Hepatocyte (in vitro differentiated cells): Measurements from ENCODE around the gene FAM83E. TPM values are rescaled to one million over a fixed set of nuclear protein-coding genes. Genes with fewer than 3 reads are reported as not detected.

Source experiments
- DNase-seq: peaks from one replicate; pipeline ENCODE4 v3.0.0-alpha.2; 2016; ENCODE audit warnings: low spot score
- H2AFZ ChIP-seq: fragments of 200-600 bp; sonication (generic); 2 replicates; pipeline ENCODE4 v1.6.0; 2016; ENCODE audit warnings: antibody characterized with exemption, mild to moderate bottlenecking
- H3K27ac ChIP-seq: fragments of 200-600 bp; sonication (generic); 2 replicates; pipeline ENCODE4 v1.5.1; 2016; ENCODE audit warnings: mild to moderate bottlenecking
- H3K27me3 ChIP-seq: fragments of 200-600 bp; sonication (generic); 2 replicates; pipeline ENCODE4 v1.6.1; 2016
- H3K36me3 ChIP-seq: fragments of 200-600 bp; sonication (generic); replicated peaks from 2 replicates; pipeline ENCODE4 v1.5.1; 2016; ENCODE audit warnings: low read depth; ENCODE audit not compliant: insufficient read depth
- H3K4me1 ChIP-seq: fragments of 200-600 bp; sonication (generic); 2 replicates; pipeline ENCODE4 v1.5.1; 2016; ENCODE audit warnings: mild to moderate bottlenecking, moderate library complexity; ENCODE audit not compliant: insufficient read depth
- H3K4me2 ChIP-seq: fragments of 200-600 bp; sonication (generic); 2 replicates; pipeline ENCODE4 v1.6.0; 2016
- H3K4me3 ChIP-seq: fragments of 200-600 bp; sonication (generic); 2 replicates; pipeline ENCODE4 v1.5.1; 2016; ENCODE audit warnings: mild to moderate bottlenecking
- H3K79me2 ChIP-seq: fragments of 200-600 bp; sonication (generic); 2 replicates; pipeline ENCODE4 v1.6.0; 2017; ENCODE audit warnings: mild to moderate bottlenecking
- H3K9me2 ChIP-seq: fragments of 200-600 bp; sonication (generic); replicated peaks from 2 replicates; pipeline ENCODE4 v1.6.0; 2017; ENCODE audit warnings: mild to moderate bottlenecking; ENCODE audit not compliant: insufficient read depth
- H3K9me3 ChIP-seq: fragments of 200-600 bp; sonication (generic); 2 replicates; pipeline ENCODE4 v1.5.1; 2016; ENCODE audit warnings: low read depth, mild to moderate bottlenecking
- H4K20me1 ChIP-seq: fragments of 200-600 bp; sonication (generic); 2 replicates; pipeline ENCODE4 v1.6.0; 2016; ENCODE audit warnings: mild to moderate bottlenecking; ENCODE audit not compliant: insufficient read depth, poor library complexity, severe bottlenecking
- EZH2 ChIP-seq: fragments of 200-600 bp; sonication (generic); IDR thresholded peaks from 2 replicates; pipeline ENCODE4 v1.6.1; 2016; ENCODE audit warnings: antibody characterized with exemption, mild to moderate bottlenecking, borderline replicate concordance
- EZH2phosphoT487 ChIP-seq: fragments of 200-600 bp; sonication (generic); IDR thresholded peaks from one replicate; pipeline ENCODE4 v1.6.1; 2018; ENCODE audit warnings: antibody characterized with exemption, mild to moderate bottlenecking, low read depth, moderate library complexity; ENCODE audit not compliant: unreplicated experiment, severe bottlenecking
- whole genome bisulfite sequencing: methylation state at CpG from one replicate; pipeline ENCODE4 v1.1.6; 2016; ENCODE audit warnings: low lambda C conversion rate; ENCODE audit errors: missing lambda C conversion rate; 5-methylcytosine and 5-hydroxymethylcytosine counted together
- polyA plus RNA-seq: library from polyadenylated mRNA; unstranded; fragments of >200 nt; fragmentation: Nextera tagmentation; extraction: Ambion mirVana; gene quantifications from 2 replicates; pipeline ENCODE4 v1.2.1, GENCODE V29; 2016
- total RNA-seq: library from RNA; depleted of rRNA; stranded (reverse); fragments of >200 nt; gene quantifications from 2 replicates; pipeline ENCODE4 v1.2.3, GENCODE V29; 2014
- TF ChIP-seq, protein P1 (sequence below): fragments of 200-600 bp; sonication (generic); IDR thresholded peaks from 2 replicates; pipeline ENCODE4 v1.5.1; 2016; ENCODE audit warnings: antibody characterized with exemption, mild to moderate bottlenecking; ENCODE audit not compliant: poor library complexity

Gene FAM83E
- 13.8 and 22.2 TPM in 2 replicates for total RNA-seq
- polyA plus RNA-seq = 12.4 and 16.1 TPM in 2 replicates

DNA sequence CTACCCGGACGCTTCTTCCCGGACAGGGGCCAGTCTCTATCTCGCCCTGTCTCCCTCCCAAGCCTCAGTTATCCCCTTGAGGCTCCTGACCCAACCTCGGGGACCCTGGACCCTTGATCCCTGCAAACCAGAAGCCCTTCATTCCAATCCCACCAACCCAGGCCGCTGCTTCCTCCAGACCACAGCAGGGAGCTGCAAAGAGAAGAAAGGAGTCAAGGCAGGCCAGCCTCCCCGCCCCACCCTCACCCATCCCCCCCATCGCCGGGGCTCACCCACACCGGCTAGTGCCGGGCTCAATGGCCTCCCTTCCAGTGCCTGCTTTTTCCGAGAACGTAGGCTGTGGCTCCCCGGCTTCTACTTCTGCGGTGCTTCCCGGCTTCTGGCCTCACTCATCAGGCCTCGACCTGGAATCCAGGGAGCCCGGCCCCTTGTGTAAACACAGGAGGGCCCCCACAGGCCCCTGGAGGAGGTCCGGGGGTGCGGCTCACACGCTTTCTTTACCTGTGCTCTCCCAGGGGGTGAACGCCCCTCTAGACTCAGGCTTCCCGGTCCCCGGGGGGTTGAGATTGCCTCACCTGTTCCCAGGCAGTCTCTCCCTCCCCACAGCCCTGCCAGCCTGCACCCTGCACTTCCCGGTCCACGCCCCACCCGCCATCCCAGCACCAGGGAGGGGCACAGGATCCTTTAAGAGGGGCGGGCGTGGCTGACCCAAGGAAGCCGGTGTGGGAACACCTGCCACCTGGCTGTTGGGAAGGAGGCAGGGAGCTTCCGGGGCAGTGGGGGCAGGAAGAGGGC, at the start of gene FAM83E:
FAM83E (minus strand) TSS at position 641 of the 795 bp plus-strand sequence. CDS start 1,704 bp downstream, outside the sequence.
- H3K4me3 ChIP-seq = no peak within 1 kb of the TSS
- H3K4me1 ChIP-seq = peaks cover 29% of the 10 kb centered on the region
- no peaks in the 10 kb centered on the region for H3K9me3 ChIP-seq
- WGBS = 55% methylated on average over 25 of the region's 31 CpGs
- no peak for TF ChIP-seq EZH2
- TF ChIP-seq, protein P1, sequence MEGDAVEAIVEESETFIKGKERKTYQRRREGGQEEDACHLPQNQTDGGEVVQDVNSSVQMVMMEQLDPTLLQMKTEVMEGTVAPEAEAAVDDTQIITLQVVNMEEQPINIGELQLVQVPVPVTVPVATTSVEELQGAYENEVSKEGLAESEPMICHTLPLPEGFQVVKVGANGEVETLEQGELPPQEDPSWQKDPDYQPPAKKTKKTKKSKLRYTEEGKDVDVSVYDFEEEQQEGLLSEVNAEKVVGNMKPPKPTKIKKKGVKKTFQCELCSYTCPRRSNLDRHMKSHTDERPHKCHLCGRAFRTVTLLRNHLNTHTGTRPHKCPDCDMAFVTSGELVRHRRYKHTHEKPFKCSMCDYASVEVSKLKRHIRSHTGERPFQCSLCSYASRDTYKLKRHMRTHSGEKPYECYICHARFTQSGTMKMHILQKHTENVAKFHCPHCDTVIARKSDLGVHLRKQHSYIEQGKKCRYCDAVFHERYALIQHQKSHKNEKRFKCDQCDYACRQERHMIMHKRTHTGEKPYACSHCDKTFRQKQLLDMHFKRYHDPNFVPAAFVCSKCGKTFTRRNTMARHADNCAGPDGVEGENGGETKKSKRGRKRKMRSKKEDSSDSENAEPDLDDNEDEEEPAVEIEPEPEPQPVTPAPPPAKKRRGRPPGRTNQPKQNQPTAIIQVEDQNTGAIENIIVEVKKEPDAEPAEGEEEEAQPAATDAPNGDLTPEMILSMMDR = no peak
- TF ChIP-seq EZH2phosphoT487 = no peak
- H2AFZ ChIP-seq = no peak within 1 kb of the TSS
- H3K27ac ChIP-seq = peak within 1 kb of the TSS; percentile 86
- H4K20me1 ChIP-seq = peaks cover 34% of the 10 kb centered on the region
- no peaks in the 10 kb centered on the region for H3K27me3 ChIP-seq
- DNase-seq = peak; percentile 91
- H3K79me2 ChIP-seq = peaks cover 38% of the 10 kb centered on the region
- H3K4me2 ChIP-seq = peak within 1 kb of the TSS; percentile 99
- no peaks in the 10 kb centered on the region for H3K36me3 ChIP-seq
- H3K9me2 ChIP-seq = no peaks in the 10 kb centered on the region

DNA sequence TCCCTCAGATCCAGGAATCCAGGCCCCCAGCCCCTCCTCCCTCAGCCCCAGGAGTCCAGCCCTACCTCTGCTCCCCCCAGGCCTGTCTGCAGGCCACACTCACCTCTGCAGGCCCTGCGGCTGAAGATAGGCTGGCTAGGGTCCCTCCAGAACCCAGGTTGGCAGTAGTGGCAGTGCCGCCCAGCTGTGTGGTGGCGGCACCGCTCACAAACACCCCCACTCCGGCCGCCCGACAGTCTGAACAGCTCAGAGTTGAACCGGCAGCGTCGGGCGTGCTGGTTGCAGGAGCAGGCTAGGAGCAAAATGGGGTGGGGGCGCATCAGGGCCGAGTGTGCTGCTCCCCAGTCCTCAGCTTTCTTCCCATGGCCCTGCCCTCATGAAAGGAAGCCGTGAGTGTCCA, 49.6 kb upstream of the FAM83E start:
- H3K36me3 ChIP-seq = no peaks in the 10 kb centered on the region
- H2AFZ ChIP-seq = no peak overlapping the region
- H3K4me1 ChIP-seq = no peaks in the 10 kb centered on the region
- H3K79me2 ChIP-seq = no peaks in the 10 kb centered on the region
- no peak overlapping the region for H3K4me3 ChIP-seq
- WGBS = 97% methylated on average over 11 of the region's 14 CpGs
- no peak overlapping the region for H3K27ac ChIP-seq
- no peak overlapping the region for H3K4me2 ChIP-seq
- no peaks in the 10 kb centered on the region for H3K9me2 ChIP-seq
- no peak for DNase-seq
- TF ChIP-seq EZH2 (no peak), EZH2phosphoT487 (no peak)
- TF ChIP-seq, protein P1 = no peak
- no peaks in the 10 kb centered on the region for H3K27me3 ChIP-seq
- no peaks in the 10 kb centered on the region for H4K20me1 ChIP-seq
- H3K9me3 ChIP-seq = no peaks in the 10 kb centered on the region

DNA sequence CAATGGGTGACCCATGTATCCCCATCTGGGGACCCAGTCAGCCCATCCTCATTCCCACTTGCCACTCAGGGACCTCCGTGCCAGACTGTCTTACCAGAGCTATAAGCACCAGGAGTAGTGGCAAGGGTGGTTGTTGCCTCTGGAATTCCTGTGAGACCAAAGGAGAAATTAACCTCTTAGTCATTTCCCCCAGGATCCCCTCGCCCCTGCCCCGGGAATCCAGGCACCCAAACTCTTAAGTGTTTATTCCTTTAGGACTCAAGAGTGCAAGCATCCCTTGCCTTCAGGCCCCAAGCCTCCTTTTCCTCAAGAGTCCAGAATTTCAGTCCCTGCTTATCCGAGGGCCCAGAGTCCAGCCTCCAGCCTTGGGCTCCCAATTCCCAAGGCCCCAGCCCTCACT, 48.8 kb upstream of the FAM83E start:
- DNase-seq = no peak
- 93% methylated on average over 4 of the region's 4 CpGs for WGBS
- no peaks in the 10 kb centered on the region for H4K20me1 ChIP-seq
- no peak for TF ChIP-seq EZH2
- TF ChIP-seq, protein P1 = no peak
- no peak for TF ChIP-seq EZH2phosphoT487
- no peak overlapping the region for H3K27ac ChIP-seq
- no peak overlapping the region for H2AFZ ChIP-seq
- H3K4me3 ChIP-seq = no peak overlapping the region
- no peaks in the 10 kb centered on the region for H3K27me3 ChIP-seq
- no peaks in the 10 kb centered on the region for H3K9me2 ChIP-seq
- H3K79me2 ChIP-seq = no peaks in the 10 kb centered on the region
- no peak overlapping the region for H3K4me2 ChIP-seq
- no peaks in the 10 kb centered on the region for H3K36me3 ChIP-seq
- H3K4me1 ChIP-seq = no peaks in the 10 kb centered on the region
- no peaks in the 10 kb centered on the region for H3K9me3 ChIP-seq
